H1 (cell line): ENCODE results near the gene ZNF536. TPM values are rescaled to one million over a fixed set of nuclear protein-coding genes. Genes with fewer than 3 reads are reported as not detected.

Source experiments
- CTCF ChIA-PET: fragments of 300-600 bp; sonication (Branson Sonifier 250); formaldehyde crosslinking; loops from one replicate; lab custom pipeline; 2021; ENCODE audit not compliant: partially characterized antibody; lab: Charles Lee
- POLR2A ChIA-PET: fragments of 300-600 bp; sonication (Branson Sonifier 250); formaldehyde crosslinking; loops from one replicate; lab custom pipeline; 2021; ENCODE audit warnings: inconsistent platforms; ENCODE audit not compliant: partially characterized antibody; lab: Charles Lee
- DNase-seq, 2 experiments: peaks; one replicate each; pipeline versions ENCODE4 v3.0.0 to v3.0.0-alpha.2; 2010 to 2022; ENCODE audit warnings: low spot score in 2 of 2, low read depth in 1 of 2, mixed read lengths in 1 of 2
- FAIRE-seq: peaks from 2 replicates; lab custom pipeline; 2011; peaks lifted over from hg19 to GRCh38; lab: Jason Lieb, UNC
- H2AFZ ChIP-seq: 2 replicates; pipeline ENCODE4 v1.8.1; 2012; ENCODE audit warnings: low read length, inconsistent platforms
- H2AK5ac ChIP-seq: 2 replicates; pipeline ENCODE4 v1.6.1; 2013; ENCODE audit warnings: low read depth, low read length
- H2BK120ac ChIP-seq: replicated peaks from 2 replicates; pipeline ENCODE3; 2013; ENCODE audit warnings: low read depth, low read length, inconsistent platforms
- H2BK12ac ChIP-seq: 2 replicates; pipeline ENCODE4 v1.6.1; 2013; ENCODE audit warnings: low read depth, low read length
- H2BK15ac ChIP-seq: 2 replicates; pipeline ENCODE4 v1.6.1; 2013; ENCODE audit warnings: low read length
- H2BK20ac ChIP-seq: 2 replicates; pipeline ENCODE4 v1.6.1; 2013; ENCODE audit warnings: low read length
- H2BK5ac ChIP-seq: 2 replicates; pipeline ENCODE4 v1.6.1; 2013; ENCODE audit warnings: low read depth, low read length
- H3K14ac ChIP-seq: 2 replicates; pipeline ENCODE4 v1.6.1; 2013; ENCODE audit warnings: inconsistent platforms; ENCODE audit not compliant: insufficient read length
- H3K18ac ChIP-seq: 2 replicates; pipeline ENCODE4 v1.6.1; 2013; ENCODE audit warnings: low read length; ENCODE audit errors: extremely low read depth
- H3K23ac ChIP-seq: 2 replicates; pipeline ENCODE4 v1.6.1; 2013; ENCODE audit warnings: inconsistent platforms; ENCODE audit not compliant: insufficient read length
- H3K23me2 ChIP-seq: 2 replicates; pipeline ENCODE4 v1.6.1; 2013; ENCODE audit warnings: low read depth, low read length
- H3K27ac ChIP-seq: 2 replicates; pipeline ENCODE4 v1.6.1; 2011; ENCODE audit warnings: low read depth, low read length, inconsistent platforms
- H3K27me3 ChIP-seq, 4 experiments: replicated peaks in 1 of 4; 1 replicate in 1 of 4; 2 replicates in 3 of 4; pipeline versions ENCODE4 v1.6.1 to v1.8.1; 2011 to 2013; ENCODE audit warnings: low read length in 3 of 4, mild to moderate bottlenecking in 3 of 4, inconsistent platforms in 2 of 4, mixed read lengths in 2 of 4, moderate library complexity in 1 of 4; ENCODE audit not compliant: control insufficient read depth in 3 of 4, insufficient read depth in 3 of 4; ENCODE audit errors: extremely low read depth in 1 of 4
- H3K36me3 ChIP-seq, 4 experiments: 2 replicates each; pipeline versions ENCODE4 v1.6.1 to v1.8.1; 2011 to 2013; ENCODE audit warnings: mild to moderate bottlenecking in 4 of 4, low read length in 3 of 4, moderate library complexity in 2 of 4, control low read depth in 1 of 4, inconsistent platforms in 1 of 4; ENCODE audit not compliant: insufficient read depth in 4 of 4, control insufficient read depth in 2 of 4
- H3K4ac ChIP-seq: replicated peaks from 2 replicates; pipeline ENCODE3; 2013; ENCODE audit warnings: low read length, low read depth, mixed read lengths, inconsistent platforms; ENCODE audit not compliant: insufficient read length
- H3K4me1 ChIP-seq, 4 experiments: replicated peaks in 1 of 4; 1 replicate in 1 of 4; 2 replicates in 3 of 4; pipeline versions ENCODE4 v1.6.1 to v1.8.1; 2011 to 2013; ENCODE audit warnings: low read length in 3 of 4, inconsistent platforms in 2 of 4, mixed read lengths in 1 of 4; ENCODE audit not compliant: insufficient read depth in 4 of 4, control insufficient read depth in 3 of 4
- H3K4me2 ChIP-seq, 2 experiments: 2 replicates each; pipeline versions ENCODE4 v1.6.1 to v1.8.1; 2011 to 2013; ENCODE audit warnings: low read depth in 2 of 2, low read length in 2 of 2, control low read depth in 1 of 2, inconsistent platforms in 1 of 2, mild to moderate bottlenecking in 1 of 2; ENCODE audit not compliant: insufficient read depth in 1 of 2
- H3K4me3 ChIP-seq, 4 experiments: fragments of 200-600, 300-600 bp in 1 of 4; sonication (generic), shearing (Covaris generic), sonication (Bioruptor Twin) in 1 of 4; 2 replicates each; pipeline versions ENCODE4 v1.5.1 to v1.8.1; 2011 to 2016; ENCODE audit warnings: low read length in 4 of 4, low read depth in 3 of 4, control low read depth in 2 of 4, inconsistent platforms in 2 of 4, mild to moderate bottlenecking in 2 of 4, mixed read lengths in 1 of 4, moderate library complexity in 1 of 4; ENCODE audit not compliant: insufficient read depth in 2 of 4; ENCODE audit errors: extremely low read depth in 1 of 4
- H3K56ac ChIP-seq: replicated peaks from 2 replicates; pipeline ENCODE3; 2013; ENCODE audit warnings: low read depth, mild to moderate bottlenecking, mixed read lengths, low read length, inconsistent platforms; ENCODE audit not compliant: insufficient read length
- H3K79me1 ChIP-seq: 2 replicates; pipeline ENCODE4 v1.6.1; 2013; ENCODE audit warnings: low read depth, low read length, control low read depth
- H3K79me2 ChIP-seq, 2 experiments: 2 replicates each; pipeline versions ENCODE4 v1.6.1 to v1.8.1; 2012 to 2013; ENCODE audit warnings: low read length in 2 of 2, mild to moderate bottlenecking in 2 of 2, inconsistent platforms in 1 of 2; ENCODE audit not compliant: insufficient read depth in 2 of 2, control insufficient read depth in 1 of 2
- H3K9ac ChIP-seq, 4 experiments: replicated peaks in 1 of 4; 1 replicate in 1 of 4; 2 replicates in 3 of 4; pipeline versions ENCODE4 v1.6.1 to v1.8.1; 2011 to 2013; ENCODE audit warnings: low read depth in 3 of 4, low read length in 3 of 4, control low read depth in 2 of 4, mild to moderate bottlenecking in 2 of 4, moderate library complexity in 2 of 4, inconsistent platforms in 1 of 4; ENCODE audit errors: extremely low read depth in 1 of 4
- H3K9me3 ChIP-seq, 2 experiments: 2 replicates each; pipeline versions ENCODE4 v1.6.1 to v1.8.1; 2012 to 2013; ENCODE audit warnings: mild to moderate bottlenecking in 2 of 2, moderate library complexity in 2 of 2, control low read depth in 1 of 2, inconsistent platforms in 1 of 2, low read depth in 1 of 2, low read length in 1 of 2, mixed read lengths in 1 of 2; ENCODE audit not compliant: insufficient read depth in 2 of 2
- H4K20me1 ChIP-seq, 2 experiments: replicated peaks in 1 of 2; 2 replicates each; pipeline versions ENCODE3 to v1.8.1; 2011 to 2013; ENCODE audit warnings: inconsistent platforms in 2 of 2, low read length in 2 of 2, mild to moderate bottlenecking in 1 of 2; ENCODE audit not compliant: insufficient read depth in 2 of 2, control insufficient read depth in 1 of 2
- H4K5ac ChIP-seq: 2 replicates; pipeline ENCODE4 v1.6.1; 2013; ENCODE audit warnings: low read length, low read depth, mixed read lengths, inconsistent platforms; ENCODE audit not compliant: insufficient read length
- H4K8ac ChIP-seq: 2 replicates; pipeline ENCODE4 v1.8.0; 2013; ENCODE audit warnings: mild to moderate bottlenecking, moderate library complexity, low read length, inconsistent platforms; ENCODE audit not compliant: insufficient read depth; ENCODE audit errors: extremely low read depth
- H4K91ac ChIP-seq: replicated peaks from 2 replicates; pipeline ENCODE3; 2013; ENCODE audit warnings: low read length, mixed read lengths, inconsistent platforms; ENCODE audit not compliant: insufficient read length
- CBX5 ChIP-seq: fragments of 300-800, 300-1000 bp; sonication (generic); IDR thresholded peaks from 2 replicates; pipeline ENCODE4 v1.7.1; 2016; ENCODE audit warnings: antibody characterized with exemption, low read length, low read depth
- CEBPB ChIP-seq: IDR thresholded peaks from 2 replicates; pipeline ENCODE4 v1.6.1; 2012; ENCODE audit warnings: low read depth, low read length
- CHD2 ChIP-seq: IDR thresholded peaks from 2 replicates; pipeline ENCODE4 v1.6.1; 2012; ENCODE audit warnings: low read length, improper control_type of control experiment
- HDAC2 ChIP-seq, 2 experiments: fragments of 300-600 bp in 1 of 2; sonication (generic) in 1 of 2; IDR thresholded peaks; 2 replicates each; pipeline ENCODE4 v1.6.1; 2011 to 2012; ENCODE audit warnings: low read depth in 2 of 2, low read length in 2 of 2, mild to moderate bottlenecking in 2 of 2, moderate library complexity in 2 of 2, borderline replicate concordance in 1 of 2, inconsistent platforms in 1 of 2
- KDM1A ChIP-seq: fragments of 200-600, 300-600 bp; sonication (generic); IDR thresholded peaks from 2 replicates; pipeline ENCODE4 v1.7.1; 2016; ENCODE audit warnings: mild to moderate bottlenecking, low read length, borderline replicate concordance
- MAX ChIP-seq: IDR thresholded peaks from 2 replicates; pipeline ENCODE4 v1.6.1; 2012; ENCODE audit warnings: inconsistent platforms
- NANOG ChIP-seq: IDR thresholded peaks from 2 replicates; pipeline ENCODE4 v1.6.1; 2011; ENCODE audit warnings: low read length, low read depth, mild to moderate bottlenecking, inconsistent platforms; ENCODE audit not compliant: insufficient read depth, poor library complexity, severe bottlenecking
- SAP30 ChIP-seq: fragments of 300-600 bp; sonication (generic); IDR thresholded peaks from 2 replicates; pipeline ENCODE4 v1.7.1; 2012; ENCODE audit warnings: low read length, moderate library complexity, mild to moderate bottlenecking, inconsistent platforms; ENCODE audit not compliant: insufficient read depth, insufficient replicate concordance
- TAF1 ChIP-seq: IDR thresholded peaks from 2 replicates; pipeline ENCODE4 v1.6.1; 2011; ENCODE audit warnings: mild to moderate bottlenecking, low read depth, low read length
- TBP ChIP-seq: IDR thresholded peaks from 2 replicates; pipeline ENCODE4 v1.6.1; 2011; ENCODE audit warnings: low read depth, low read length, improper control_type of control experiment
- TCF12 ChIP-seq: IDR thresholded peaks from 2 replicates; pipeline ENCODE4 v1.6.1; 2011; ENCODE audit warnings: low read depth, mild to moderate bottlenecking, low read length
- WGBS, 2 experiments: shearing (Covaris generic) in 1 of 2; methylation state at CpG; one replicate each; pipeline versions ENCODE4 v1.1.6 to v1.1.7; 2013 to 2015; ENCODE audit warnings: low lambda C conversion rate in 2 of 2, mixed read lengths in 2 of 2, inconsistent platforms in 1 of 2, low coverage in 1 of 2, missing lambda C conversion rate in 1 of 2; ENCODE audit not compliant: insufficient replicate concordance in 2 of 2, insufficient coverage in 1 of 2, insufficient read length in 1 of 2; ENCODE audit errors: extremely low coverage in 1 of 2, missing lambda C conversion rate in 1 of 2; 5-methylcytosine and 5-hydroxymethylcytosine counted together
- polyA plus RNA-seq, 7 experiments: library from polyadenylated mRNA; depleted of rRNA in 3 of 7; stranded (reverse) in 5 of 7; unstranded in 2 of 7; fragments of >200 nt in 5 of 7; fragments of 200-250 nt in 2 of 7; gene quantifications; 1 replicate in 5 of 7; 2 replicates in 1 of 7; 4 replicates in 1 of 7; pipeline versions ENCODE4 v1.2.1 to v1.2.3, GENCODE V29; 2011 to 2013; ENCODE audit warnings: missing spikeins in 2 of 7, mixed read lengths in 2 of 7
- total RNA-seq: library from RNA; stranded (reverse); fragmentation: NEBNext Ultra II Directional; extraction: Animal tissue kit (Norgen Biotek cat#: 25700); gene quantifications from 2 replicates; pipeline ENCODE4 v1.2.1, GENCODE V29; 2021

The ZNF536 gene
- total and polyA plus RNA-seq, 2 of the 8 experiments (the other 6 are each of a cell fraction or from before 2014, with no cell fraction given): 0.09 to 0.11 TPM

DNA sequence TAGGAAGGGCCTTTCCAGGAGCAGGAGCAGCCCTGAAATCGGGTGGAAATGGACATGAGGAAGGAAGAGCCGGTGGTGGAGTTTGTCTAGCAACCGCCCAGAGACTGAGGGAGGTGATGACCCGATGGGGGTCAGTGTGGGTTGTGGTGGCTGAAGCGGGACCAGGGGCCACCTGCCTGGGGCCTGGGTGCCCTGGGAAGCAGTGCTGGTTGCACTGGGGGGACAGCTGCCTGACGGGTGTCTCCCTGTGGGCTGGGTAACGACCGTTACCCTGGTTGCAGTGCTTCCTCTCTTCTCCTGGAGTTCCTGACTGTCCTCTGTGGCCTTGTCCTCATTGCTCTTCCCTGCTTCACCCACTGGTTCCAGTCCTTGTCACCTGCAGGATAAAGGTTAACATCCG, 13.0 kb downstream of the ZNF536 start:
- no peak overlapping the region for H2BK5ac ChIP-seq
- no peak overlapping the region for H2AFZ ChIP-seq
- CTCF ChIA-PET: no interaction called here
- no peaks in the 10 kb centered on the region; a peak in 1 of 7 replicates for H3K27me3 ChIP-seq
- H2BK15ac ChIP-seq: no peak overlapping the region
- FAIRE-seq (no peak), DNase-seq (no peak)
- H3K79me1 ChIP-seq: no peaks in the 10 kb centered on the region
- H3K79me2 ChIP-seq: no peaks in the 10 kb centered on the region
- H3K36me3 ChIP-seq: no peaks in the 10 kb centered on the region
- no peak overlapping the region for H2BK12ac ChIP-seq
- no peak overlapping the region for H3K18ac ChIP-seq
- H3K14ac ChIP-seq: no peak overlapping the region
- no peak overlapping the region for H4K5ac ChIP-seq
- no peak overlapping the region for H3K23ac ChIP-seq
- H4K20me1 ChIP-seq: peaks cover 0 to 2% of the 10 kb centered on the region in 2 experiments
- TF ChIP-seq TAF1 (no peak), NANOG (no peak), CHD2 (no peak), KDM1A (no peak), SAP30 (no peak), CEBPB (no peak), TBP (no peak), HDAC2 (IDR thresholded peaks at IDR 0.05; ENCODE audit: borderline replicate concordance in 1 of 2, low read depth in 2 of 2, low read length in 2 of 2) (no peak), TCF12 (no peak), MAX (no peak), CBX5 (no peak)
- TF ChIP-seq, all 59 proteins: peak for 0
- H2BK20ac ChIP-seq: no peak overlapping the region
- H2BK120ac ChIP-seq: no peak overlapping the region
- H2AK5ac ChIP-seq: no peak overlapping the region
- H3K4me3 ChIP-seq: no peak overlapping the region
- H3K9ac ChIP-seq: no peak overlapping the region
- POLR2A ChIA-PET: interaction anchor here (1.4 kb wide), 1 partner anchor 13 kb away, joined by 6 read pairs; the partner anchor contains the start of gene ZNF536
- WGBS, 2 experiments: 88% methylated on average over 9 of the region's 9 CpGs; no CpG with 5 or more reads in 1 of the 2 experiments
- no peak overlapping the region for H3K4ac ChIP-seq
- no peaks in the 10 kb centered on the region for H3K9me3 ChIP-seq
- no peak overlapping the region for H4K8ac ChIP-seq
- no peak overlapping the region for H3K27ac ChIP-seq
- no peak overlapping the region for H3K56ac ChIP-seq
- H3K4me1 ChIP-seq: no peaks in the 10 kb centered on the region
- H3K4me2 ChIP-seq: no peak overlapping the region
- H4K91ac ChIP-seq: no peak overlapping the region
- no peaks in the 10 kb centered on the region for H3K23me2 ChIP-seq
